K562 (cell line): ENCODE measurements around the gene CEP192. TPM values are rescaled to one million over a fixed set of nuclear protein-coding genes. Genes with fewer than 3 reads are reported as not detected.

Source experiments
- ATAC-seq: fragments of 200-7000 bp; cut with Tn5 transposase; 3 replicates; pipeline ENCODE4 v1.9.1; 2020; ENCODE audit warnings: moderate library complexity
- BruUV-seq: library from RNA; stranded (reverse); fragments of 400-500 nt; replicated peaks from 2 replicates; lab custom pipeline; 2021; lab: Mats Ljungman, UMichigan
- CTCF ChIA-PET: fragments of 300-600 bp; formaldehyde crosslinking; extraction: SDS; loops from one replicate; lab custom pipeline; 2021; ENCODE audit warnings: low intra/inter-chr PET ratio; lab: Yijun Ruan, JAX
- POLR2A ChIA-PET: fragments of 300-600, 350-650 bp; sonication (Branson Sonifier 250); formaldehyde crosslinking; extraction: SDS; loops from one replicate; lab custom pipeline; 2021; ENCODE audit warnings: antibody characterized with exemption, inconsistent platforms; lab: Yijun Ruan, JAX
- DNase-seq, 4 experiments: peaks; one replicate each; pipeline versions ENCODE4 v3.0.0 to v3.0.0-alpha.2; 2011 to 2018; ENCODE audit warnings: low spot score in 3 of 4, mixed read lengths in 3 of 4; ENCODE audit errors: extremely low read depth in 1 of 4
- FAIRE-seq: peaks from 2 replicates; lab custom pipeline; 2011; peaks lifted over from hg19 to GRCh38; lab: Jason Lieb, UNC
- H2AFZ ChIP-seq: 2 replicates; pipeline ENCODE4 v1.6.0; 2011; ENCODE audit warnings: low read depth, low read length, control low read depth, inconsistent platforms
- H3K27ac ChIP-seq: fragments of 200-600 bp; 3 replicates; pipeline ENCODE4 v1.8.0; 2011; ENCODE audit warnings: low read depth, mild to moderate bottlenecking, control low read depth, inconsistent platforms, low read length, moderate library complexity, mixed read lengths; ENCODE audit errors: extremely low read depth
- H3K27me3 ChIP-seq, 2 experiments: fragments of 300-600 bp in 1 of 2; 2 replicates in 1 of 2; 3 replicates in 1 of 2; pipeline versions ENCODE4 v1.6.0 to v1.8.0; 2011; ENCODE audit warnings: inconsistent platforms in 2 of 2, low read length in 2 of 2, mild to moderate bottlenecking in 1 of 2, mixed read lengths in 1 of 2, moderate library complexity in 1 of 2; ENCODE audit not compliant: control insufficient read depth in 2 of 2, insufficient read depth in 2 of 2
- H3K36me3 ChIP-seq: fragments of 300-600 bp; 3 replicates; pipeline ENCODE4 v1.8.0; 2011; ENCODE audit warnings: mild to moderate bottlenecking, low read length, inconsistent platforms; ENCODE audit not compliant: control insufficient read depth, insufficient read depth
- H3K4me1 ChIP-seq, 2 experiments: fragments of 200-600 bp in 1 of 2; replicated peaks in 1 of 2; 2 replicates in 1 of 2; 3 replicates in 1 of 2; pipeline versions ENCODE4 v1.5.1 to v1.8.0; 2011; ENCODE audit warnings: inconsistent platforms in 2 of 2, low read length in 2 of 2, mild to moderate bottlenecking in 1 of 2, mixed read lengths in 1 of 2, moderate library complexity in 1 of 2; ENCODE audit not compliant: control insufficient read depth in 2 of 2, insufficient read depth in 2 of 2
- H3K4me2 ChIP-seq: 2 replicates; pipeline ENCODE4 v1.6.1; 2011; ENCODE audit warnings: low read length, control low read depth, inconsistent platforms, mixed read lengths; ENCODE audit not compliant: insufficient read depth
- H3K4me3 ChIP-seq: fragments of 200-600 bp; sonication (generic), shearing (Covaris generic); 2 replicates; pipeline ENCODE4 v1.5.1; 2016; ENCODE audit warnings: control low read depth, inconsistent platforms
- H3K79me2 ChIP-seq: fragments of 200-600 bp; 3 replicates; pipeline ENCODE4 v1.8.0; 2011; ENCODE audit warnings: low read length, inconsistent platforms; ENCODE audit not compliant: control insufficient read depth, insufficient read depth
- H3K9ac ChIP-seq, 2 experiments: 2 replicates each; pipeline versions ENCODE4 v1.6.0 to v1.6.1; 2011; ENCODE audit warnings: low read depth in 2 of 2, low read length in 2 of 2, control low read depth in 1 of 2, inconsistent platforms in 1 of 2, mild to moderate bottlenecking in 1 of 2, mixed read lengths in 1 of 2; ENCODE audit not compliant: insufficient read depth in 1 of 2
- H3K9me1 ChIP-seq: one replicate; pipeline ENCODE4 v1.6.0; 2011; ENCODE audit warnings: inconsistent platforms, mild to moderate bottlenecking, low read length, moderate library complexity; ENCODE audit not compliant: control insufficient read depth, insufficient read depth
- H3K9me3 ChIP-seq: replicated peaks from 2 replicates; pipeline ENCODE4 v1.5.1; 2011; ENCODE audit warnings: low read depth, low read length, inconsistent platforms; ENCODE audit not compliant: control insufficient read depth, insufficient read depth
- H4K20me1 ChIP-seq: replicated peaks from 2 replicates; pipeline ENCODE4 v1.6.1; 2011; ENCODE audit warnings: low read length, inconsistent platforms, mixed read lengths; ENCODE audit not compliant: control insufficient read depth, insufficient read depth
- BCL6 ChIP-seq: fragments of 250-450 bp; sonication (Bioruptor Pico); IDR thresholded peaks from 2 replicates; pipeline ENCODE4 v1.4.0; 2020
- E2F6 ChIP-seq, 2 experiments: IDR thresholded peaks; 2 replicates each; pipeline ENCODE4 v1.6.1; 2011; ENCODE audit warnings: borderline replicate concordance in 1 of 2, control low read depth in 1 of 2, low read depth in 1 of 2, low read length in 1 of 2, mild to moderate bottlenecking in 1 of 2, mixed read lengths in 1 of 2, moderate library complexity in 1 of 2; ENCODE audit not compliant: insufficient read depth in 1 of 2, insufficient read length in 1 of 2, poor library complexity in 1 of 2, severe bottlenecking in 1 of 2; ENCODE audit errors: extremely low read depth in 1 of 2
- HDAC2 ChIP-seq: fragments of 450-650 bp; IDR thresholded peaks from 2 replicates; pipeline ENCODE4 v1.6.1; 2016; ENCODE audit warnings: mild to moderate bottlenecking
- KDM2B ChIP-seq: fragments of 250-450 bp; sonication (Bioruptor Pico); IDR thresholded peaks from 2 replicates; pipeline ENCODE4 v1.8.0; 2021; ENCODE audit warnings: mild to moderate bottlenecking, moderate library complexity
- MYC ChIP-seq, 2 experiments: fragments of 250-450 bp in 1 of 2; sonication (Bioruptor Pico) in 1 of 2; IDR thresholded peaks; 2 replicates each; pipeline versions ENCODE4 v1.5.1 to v1.6.1; 2012 to 2021; ENCODE audit warnings: low read depth in 2 of 2, borderline replicate concordance in 1 of 2, improper control_type of control experiment in 1 of 2, low read length in 1 of 2, mild to moderate bottlenecking in 1 of 2, moderate library complexity in 1 of 2
- NFE2 ChIP-seq: IDR thresholded peaks from 2 replicates; pipeline ENCODE4 v1.6.1; 2014; ENCODE audit warnings: antibody characterized with exemption, low read depth
- NR4A1 ChIP-seq, 2 experiments: fragments of 250-450 bp in 1 of 2; fragments of 450-650 bp in 1 of 2; sonication (Bioruptor Pico) in 1 of 2; IDR thresholded peaks; 2 replicates each; pipeline versions ENCODE4 v1.4.0 to v1.6.1; 2016 to 2020; ENCODE audit warnings: mild to moderate bottlenecking in 2 of 2, missing compliant biosample characterization in 1 of 2, missing genetic modification characterization in 1 of 2, moderate library complexity in 1 of 2
- POLR2AphosphoS5 ChIP-seq: IDR thresholded peaks from 2 replicates; pipeline ENCODE4 v1.6.1; 2011; ENCODE audit warnings: mild to moderate bottlenecking, low read depth, low read length, moderate library complexity; ENCODE audit not compliant: control insufficient read depth, insufficient read depth
- RAD21 ChIP-seq, 2 experiments: fragments of 250-450 bp in 1 of 2; fragments of 450-650 bp in 1 of 2; sonication (Bioruptor Pico) in 1 of 2; formaldehyde crosslinking in 1 of 2; IDR thresholded peaks in 1 of 2; conservative IDR thresholded peaks in 1 of 2; 2 replicates each; pipeline versions ENCODE4 v1.4.0 to v1.8.0; 2020 to 2022; ENCODE audit warnings: mild to moderate bottlenecking in 2 of 2, moderate library complexity in 1 of 2
- RBM34 ChIP-seq: fragments of 200-400 bp; formaldehyde crosslinking; IDR thresholded peaks from 2 replicates; pipeline ENCODE4 v1.6.1; 2018; ENCODE audit warnings: low read length, borderline replicate concordance; ENCODE audit not compliant: insufficient read depth
- ZNF408 ChIP-seq: fragments of 250-450 bp; sonication (Bioruptor Pico); IDR thresholded peaks from 2 replicates; pipeline ENCODE4 v1.4.0; 2020; ENCODE audit warnings: low read depth, mild to moderate bottlenecking, moderate library complexity
- ZNF707 ChIP-seq: fragments of 250-450 bp; sonication (Bioruptor Pico); conservative IDR thresholded peaks from 2 replicates; pipeline ENCODE4 v1.8.0; 2022; ENCODE audit warnings: inconsistent platforms, mild to moderate bottlenecking, moderate library complexity
- WGBS: fragments of 100-300 bp; shearing (Covaris generic); methylation state at CpG from one replicate; pipeline ENCODE4 v1.1.6; 2016; ENCODE audit warnings: low coverage, mixed read lengths; ENCODE audit not compliant: insufficient coverage; ENCODE audit errors: missing lambda C conversion rate; 5-methylcytosine and 5-hydroxymethylcytosine counted together
- in situ Hi-C: fragments of 300-500 bp; cut with MboI; formaldehyde crosslinking; loops from 4 replicates; pipeline ENCODE4 v1.15.0; 2018; ENCODE audit warnings: inconsistent platforms, mixed read lengths
- intact Hi-C: fragments of 100-400 bp; cut with micrococcal nuclease; formaldehyde crosslinking; loops from 2 replicates; pipeline ENCODE4 v1.14.2; 2022
- polyA plus RNA-seq, 8 experiments: library from polyadenylated mRNA; depleted of rRNA in 4 of 8; stranded (reverse) in 5 of 8; unstranded in 3 of 8; fragments of >200 nt; fragmentation: Nextera tagmentation in 2 of 8; fragmentation: Illumina TruSeq in 1 of 8; extraction: Ambion mirVana in 2 of 8; extraction: Trizol in 1 of 8; gene quantifications; 2 replicates each; pipeline versions ENCODE4 v1.2.1 to v1.2.3, GENCODE V29; 2011 to 2014; ENCODE audit warnings: inconsistent platforms in 1 of 8, missing spikeins in 1 of 8
- total RNA-seq, 7 experiments: library from RNA; depleted of rRNA in 6 of 7; stranded (reverse); fragments of >200 nt in 6 of 7; fragmentation: Illumina TruSeq in 2 of 7; extraction: Trizol in 2 of 7; gene quantifications; 2 replicates each; pipeline versions ENCODE4 v1.2.1 to v1.2.3, GENCODE V29; 2011 to 2021; ENCODE audit warnings: low replicate concordance in 1 of 7
- TF ChIP-seq, protein P1 (sequence below): sonication (generic); formaldehyde crosslinking; IDR thresholded peaks from 2 replicates; pipeline ENCODE4 v1.8.1; 2023; ENCODE audit warnings: mild to moderate bottlenecking, missing genetic modification reagents
- TF ChIP-seq, protein P2 (sequence below), 3 experiments: fragments of 200-800 bp in 1 of 3; sonication (Bioruptor generic) in 1 of 3; sonication (generic) in 1 of 3; formaldehyde crosslinking in 1 of 3; IDR thresholded peaks; 2 replicates each; pipeline versions ENCODE4 v1.6.1 to v1.8.0; 2016 to 2022; ENCODE audit warnings: mild to moderate bottlenecking in 2 of 3, missing compliant biosample characterization in 2 of 3, missing genetic modification characterization in 2 of 3, missing genetic modification reagents in 1 of 3

Gene CEP192
- total and polyA plus RNA-seq, 9 of the 15 experiments (the other 6 are each of a cell fraction or from before 2014, with no cell fraction given): 14.4 to 54.4 (median 35.8) TPM

DNA sequence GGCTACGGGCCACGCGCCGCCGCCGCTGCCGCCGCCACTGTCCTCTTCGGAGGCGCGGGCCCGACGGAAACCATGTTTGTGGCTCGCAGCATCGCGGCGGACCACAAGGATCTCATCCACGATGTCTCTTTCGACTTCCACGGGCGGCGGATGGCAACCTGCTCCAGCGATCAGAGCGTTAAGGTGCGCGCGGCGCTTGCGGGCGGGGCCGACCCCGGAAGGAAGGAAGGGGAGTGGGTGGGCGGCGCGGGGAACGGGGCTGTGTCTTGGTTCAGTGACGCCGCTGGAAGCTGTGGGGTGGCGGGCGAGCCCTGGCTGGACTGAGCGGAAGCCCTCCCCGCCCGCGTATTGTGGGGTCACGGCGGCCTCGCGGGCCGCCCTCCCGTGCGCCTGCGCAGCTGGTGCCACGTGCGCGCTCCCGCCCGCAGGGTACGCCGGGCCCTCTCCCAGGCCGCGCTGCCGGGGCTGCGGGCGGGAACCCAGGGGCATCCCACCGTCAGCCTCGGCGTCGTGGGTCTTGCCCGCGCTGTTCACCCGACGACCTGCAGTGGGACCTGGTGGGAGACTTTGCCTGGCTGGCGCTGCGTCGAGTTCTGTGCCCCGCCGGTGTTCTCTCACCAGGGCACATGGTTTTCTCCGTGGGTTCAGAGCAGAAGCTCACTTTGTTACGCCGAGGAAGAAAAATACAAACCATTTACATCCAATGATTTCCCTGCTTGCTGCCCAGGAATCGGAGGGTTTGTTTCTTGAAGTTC is 42.9 kb upstream of the CEP192 start:
- DNase-seq (peak; percentile 88 to 96 (median 90)), FAIRE-seq (peak; percentile 79), ATAC-seq (peak; percentile 86)
- POLR2A ChIA-PET: interaction anchor here (0.6 to 1.7 kb wide), 4 partner anchors 14 to 200 kb away, joined by 3 to 8 read pairs (median 3); partner anchors contain the start of gene CEP192
- Histone ChIP-seq H3K4me3 (peak overlapping the region; percentile 73), H3K79me2 (peaks cover 68% of the 10 kb centered on the region), H3K4me2 (peak overlapping the region; percentile 89), H3K9ac (peak overlapping the region; percentile 91 to 94), H3K27ac (peak overlapping the region; percentile 97), H3K9me1 (no peaks in the 10 kb centered on the region), H3K9me3 (peaks cover 4% of the 10 kb centered on the region), H3K4me1 (peaks cover 19 to 31% of the 10 kb centered on the region in 2 experiments; a peak in 4 of 5 replicates), H3K27me3 (no peaks in the 10 kb centered on the region), H4K20me1 (no peaks in the 10 kb centered on the region), H2AFZ (peak overlapping the region; percentile 95), H3K36me3 (peaks cover 39% of the 10 kb centered on the region)
- WGBS: 1% methylated on average over 55 of the region's 81 CpGs
- BruUV-seq: TSS peak; percentile 39
- in situ Hi-C loops: no loop called here
- intact Hi-C loops: no loop called here
- CTCF ChIA-PET: interaction anchor here (0.7 kb wide), 1 partner anchor 62 kb away, joined by 5 read pairs; no protein-coding TSS in a partner anchor
- TF ChIP-seq, protein P1, sequence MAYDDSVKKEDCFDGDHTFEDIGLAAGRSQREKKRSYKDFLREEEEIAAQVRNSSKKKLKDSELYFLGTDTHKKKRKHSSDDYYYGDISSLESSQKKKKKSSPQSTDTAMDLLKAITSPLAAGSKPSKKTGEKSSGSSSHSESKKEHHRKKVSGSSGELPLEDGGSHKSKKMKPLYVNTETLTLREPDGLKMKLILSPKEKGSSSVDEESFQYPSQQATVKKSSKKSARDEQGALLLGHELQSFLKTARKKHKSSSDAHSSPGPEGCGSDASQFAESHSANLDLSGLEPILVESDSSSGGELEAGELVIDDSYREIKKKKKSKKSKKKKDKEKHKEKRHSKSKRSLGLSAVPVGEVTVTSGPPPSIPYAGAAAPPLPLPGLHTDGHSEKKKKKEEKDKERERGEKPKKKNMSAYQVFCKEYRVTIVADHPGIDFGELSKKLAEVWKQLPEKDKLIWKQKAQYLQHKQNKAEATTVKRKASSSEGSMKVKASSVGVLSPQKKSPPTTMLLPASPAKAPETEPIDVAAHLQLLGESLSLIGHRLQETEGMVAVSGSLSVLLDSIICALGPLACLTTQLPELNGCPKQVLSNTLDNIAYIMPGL (CRISPR knock-in tag): peak; percentile 81
- TF ChIP-seq RAD21 (CRISPR knock-in tag; conservative IDR thresholded peaks at IDR 0.05 in 1 of 2, IDR thresholded peaks at IDR 0.05 in 1 of 2) (no peak), E2F6 (IDR thresholded peaks at IDR 0.05; ENCODE audit: borderline replicate concordance in 1 of 2, extremely low read depth in 1 of 2, insufficient read depth in 1 of 2, insufficient read length in 1 of 2, low read depth in 1 of 2, low read length in 1 of 2, poor library complexity in 1 of 2, severe bottlenecking in 1 of 2) (peak; percentile 100), NR4A1 (CRISPR knock-in tag; IDR thresholded peaks at IDR 0.05) (peak; percentile 93), NR4A1 (tag; IDR thresholded peaks at IDR 0.05) (peak; percentile 94), BCL6 (CRISPR knock-in tag) (no peak), RBM34 (no peak; the same call in 1 of the 2 replicates), POLR2AphosphoS5 (no peak), MYC (IDR thresholded peaks at IDR 0.05; ENCODE audit: low read depth, low read length) (peak; percentile 98), MYC (CRISPR knock-in tag; IDR thresholded peaks at IDR 0.05; ENCODE audit: borderline replicate concordance, low read depth) (0 out of 2 replicates have a peak, but pooled peaks have one; percentile 51), ZNF707 (CRISPR knock-in tag) (no peak), ZNF408 (CRISPR knock-in tag) (no peak), NFE2 (no peak), KDM2B (CRISPR knock-in tag) (peak; percentile 83; the same call in 1 of the 2 replicates), HDAC2 (0 out of 2 replicates have a peak, but pooled peaks have one; percentile 6)
- TF ChIP-seq, protein P2, sequence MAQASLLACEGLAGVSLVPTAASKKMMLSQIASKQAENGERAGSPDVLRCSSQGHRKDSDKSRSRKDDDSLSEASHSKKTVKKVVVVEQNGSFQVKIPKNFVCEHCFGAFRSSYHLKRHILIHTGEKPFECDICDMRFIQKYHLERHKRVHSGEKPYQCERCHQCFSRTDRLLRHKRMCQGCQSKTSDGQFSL (CRISPR knock-in tag; IDR thresholded peaks at IDR 0.05): no peak; the same call in 1 of the 2 replicates
- TF ChIP-seq, protein P2 (tag; IDR thresholded peaks at IDR 0.05): 0 out of 4 replicates have a peak, but pooled peaks of 1 of the 2 experiments have one; percentile 41
